HUES48 (cell line): ENCODE data around the gene GAS5.

ENCODE experiments used
- H3K27ac ChIP-seq: one replicate; pipeline ENCODE4 v1.7.0; 2013; ENCODE audit warnings: low read depth, low read length, inconsistent platforms
- H3K27me3 ChIP-seq: 2 replicates; pipeline ENCODE4 v1.6.1; 2013; ENCODE audit warnings: mild to moderate bottlenecking, low read length; ENCODE audit not compliant: control insufficient read depth, insufficient read depth
- H3K36me3 ChIP-seq: 2 replicates; pipeline ENCODE4 v1.6.1; 2013; ENCODE audit warnings: low read length; ENCODE audit not compliant: control insufficient read depth, insufficient read depth
- H3K4me1 ChIP-seq: 2 replicates; pipeline ENCODE4 v1.6.1; 2013; ENCODE audit warnings: mild to moderate bottlenecking, low read length; ENCODE audit not compliant: control insufficient read depth, insufficient read depth
- H3K4me3 ChIP-seq: 2 replicates; pipeline ENCODE4 v1.5.1; 2013; ENCODE audit warnings: mild to moderate bottlenecking, low read depth, low read length
- H3K9ac ChIP-seq: 2 replicates; pipeline ENCODE4 v1.6.1; 2013; ENCODE audit warnings: mild to moderate bottlenecking, low read depth, low read length, moderate library complexity
- H3K9me3 ChIP-seq: 2 replicates; pipeline ENCODE4 v1.6.1; 2013; ENCODE audit warnings: low read length; ENCODE audit not compliant: control insufficient read depth, insufficient read depth

Gene GAS5

GRCh38 chr1:173823781-173824314, 43.9 kb downstream of the GAS5 start:
- Histone ChIP-seq H3K4me1 (peaks cover 4% of the 10 kb centered on the region; the same call in 1 of the 2 replicates), H3K27ac (peak overlapping the region; percentile 100)

GRCh38 chr1:173821680-173822079, 46.1 kb downstream of the GAS5 start:
- H3K4me3 ChIP-seq: no peak overlapping the region
- no peaks in the 10 kb centered on the region for H3K27me3 ChIP-seq
- H3K27ac ChIP-seq: no peak overlapping the region
- H3K9me3 ChIP-seq: no peaks in the 10 kb centered on the region
- no peak overlapping the region for H3K9ac ChIP-seq
- peaks cover 4% of the 10 kb centered on the region; the same call in 1 of the 2 replicates for H3K4me1 ChIP-seq
- H3K36me3 ChIP-seq: peaks cover 24% of the 10 kb centered on the region

More at GRCh38 chr1:173823781-173824314, 43.9 kb downstream of the GAS5 start:
- no peaks in the 10 kb centered on the region for H3K27me3 ChIP-seq
- peaks cover 29% of the 10 kb centered on the region for H3K36me3 ChIP-seq
- peak overlapping the region; percentile 97 for H3K4me3 ChIP-seq
- H3K9me3 ChIP-seq: no peaks in the 10 kb centered on the region
- H3K9ac ChIP-seq: peak overlapping the region; percentile 98

- Histone ChIP-seq H3K27me3 (no peaks in the 10 kb centered on the region), H3K4me3 (no peak overlapping the region), H3K9me3 (no peaks in the 10 kb centered on the region), H3K36me3 (peaks cover 24% of the 10 kb centered on the region), H3K27ac (no peak overlapping the region), H3K9ac (no peak overlapping the region), H3K4me1 (peaks cover 4% of the 10 kb centered on the region; the same call in 1 of the 2 replicates)
Observed at GRCh38 chr1:173818459-173818858, 49.3 kb downstream of the GAS5 start.
